Endodermal cell (in vitro differentiated cells): ENCODE data around the gene DTNBP1. TPM values are rescaled to one million over a fixed set of nuclear protein-coding genes. Genes with fewer than 3 reads are reported as not detected.

Experiments used
- DNase-seq: peaks from one replicate; pipeline ENCODE4 v3.0.0-alpha.2; 2017
- H3K27ac ChIP-seq: 2 replicates; pipeline ENCODE4 v1.5.1; 2013; ENCODE audit warnings: mild to moderate bottlenecking, low read depth, low read length, moderate library complexity
- H3K27me3 ChIP-seq: 2 replicates; pipeline ENCODE4 v1.6.1; 2013; ENCODE audit warnings: mild to moderate bottlenecking, low read length, moderate library complexity; ENCODE audit not compliant: insufficient read depth, control insufficient read depth, poor library complexity, severe bottlenecking
- H3K36me3 ChIP-seq: 2 replicates; pipeline ENCODE4 v1.7.0; 2013; ENCODE audit warnings: mild to moderate bottlenecking, low read length, moderate library complexity; ENCODE audit not compliant: control insufficient read depth, insufficient read depth
- H3K4me1 ChIP-seq: one replicate; pipeline ENCODE4 v1.7.0; 2013; ENCODE audit warnings: low read length; ENCODE audit not compliant: control insufficient read depth, insufficient read depth
- H3K4me3 ChIP-seq: 2 replicates; pipeline ENCODE4 v1.5.1; 2013; ENCODE audit warnings: mild to moderate bottlenecking, low read length, moderate library complexity
- H3K9ac ChIP-seq: 2 replicates; pipeline ENCODE4 v1.6.1; 2013; ENCODE audit warnings: mild to moderate bottlenecking, low read length, moderate library complexity; ENCODE audit not compliant: poor library complexity, severe bottlenecking; ENCODE audit errors: extremely low read depth
- H3K9me3 ChIP-seq: 2 replicates; pipeline ENCODE4 v1.6.1; 2013; ENCODE audit warnings: mild to moderate bottlenecking, low read length, moderate library complexity; ENCODE audit not compliant: control insufficient read depth
- H3K27ac Mint-ChIP-seq: 2 replicates; pipeline ENCODE4 v1.8.0; 2020; ENCODE audit warnings: mixed read lengths
- H3K27me3 Mint-ChIP-seq: 2 replicates; pipeline ENCODE4 v1.8.0; 2021; ENCODE audit warnings: mild to moderate bottlenecking, mixed read lengths; ENCODE audit not compliant: insufficient read depth
- H3K36me3 Mint-ChIP-seq: 2 replicates; pipeline ENCODE4 v1.8.0; 2020; ENCODE audit warnings: low read depth, mixed read lengths
- H3K4me1 Mint-ChIP-seq: 2 replicates; pipeline ENCODE4 v1.8.0; 2020; ENCODE audit warnings: mixed read lengths
- H3K4me3 Mint-ChIP-seq: 2 replicates; pipeline ENCODE4 v1.8.0; 2020; ENCODE audit warnings: mild to moderate bottlenecking, moderate library complexity, mixed read lengths
- H3K9me3 Mint-ChIP-seq: 2 replicates; pipeline ENCODE4 v1.8.0; 2020; ENCODE audit warnings: mild to moderate bottlenecking, mixed read lengths
- WGBS, 2 experiments: methylation state at CpG; one replicate each; pipeline versions ENCODE4 v1.1.5 to v1.1.7; 2013; ENCODE audit warnings: missing lambda C conversion rate in 2 of 2, mixed read lengths in 1 of 2; ENCODE audit not compliant: insufficient coverage in 1 of 2, insufficient read length in 1 of 2; 5-methylcytosine and 5-hydroxymethylcytosine counted together
- total RNA-seq, 2 donors: library from RNA; stranded (reverse); fragmentation: NEBNext Ultra II Directional in 1 of 2; extraction: Animal tissue kit (Norgen Biotek cat#: 25700) in 1 of 2; gene quantifications; 2 replicates in 1 of 2; 3 replicates in 1 of 2; pipeline ENCODE4 v1.2.1, GENCODE V29; 2021
- TF ChIP-seq, protein P1 (sequence below): fragments of 200-600 bp; sonication (generic); conservative IDR thresholded peaks from 2 replicates; pipeline ENCODE4 v1.5.0; 2021; ENCODE audit warnings: antibody characterized with exemption, mild to moderate bottlenecking

The DTNBP1 gene
- total RNA-seq, 2 donors from 2014 or later, result 14.1 to 31.4 TPM

DNA sequence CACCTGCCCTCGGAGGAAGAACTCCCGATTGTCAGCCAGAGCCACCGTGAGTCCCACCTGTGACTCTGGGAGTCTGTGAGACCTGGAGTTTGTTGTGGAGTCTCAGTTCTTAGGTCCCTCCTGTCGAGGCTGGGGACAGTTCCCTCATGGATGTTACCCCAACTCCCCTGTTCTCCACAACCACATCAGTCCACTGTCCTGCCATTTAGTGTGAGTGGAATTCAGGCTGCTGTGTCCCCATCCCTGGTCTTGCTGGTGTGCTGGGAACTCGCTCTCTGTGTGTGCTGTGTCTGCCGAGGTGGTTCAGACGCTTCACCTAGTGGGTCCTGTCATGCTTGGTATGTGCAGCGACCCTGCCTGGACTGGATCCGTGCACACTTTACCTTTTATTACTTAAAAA lies 163.2 kb downstream of the DTNBP1 start:
- WGBS, 2 experiments, result 91 to 95% methylated on average over 3 to 9 of the region's 9 CpGs
- Histone ChIP-seq H3K9ac (no peak overlapping the region), H3K9me3 (no peaks in the 10 kb centered on the region), H3K27me3 (no peaks in the 10 kb centered on the region), H3K36me3 (peaks cover 82% of the 10 kb centered on the region), H3K4me1 (no peaks in the 10 kb centered on the region), H3K4me3 (no peak overlapping the region), H3K27ac (no peak overlapping the region)
- H3K9me3 Mint-ChIP-seq, result no peaks in the 10 kb centered on the region
- TF ChIP-seq, protein P1, sequence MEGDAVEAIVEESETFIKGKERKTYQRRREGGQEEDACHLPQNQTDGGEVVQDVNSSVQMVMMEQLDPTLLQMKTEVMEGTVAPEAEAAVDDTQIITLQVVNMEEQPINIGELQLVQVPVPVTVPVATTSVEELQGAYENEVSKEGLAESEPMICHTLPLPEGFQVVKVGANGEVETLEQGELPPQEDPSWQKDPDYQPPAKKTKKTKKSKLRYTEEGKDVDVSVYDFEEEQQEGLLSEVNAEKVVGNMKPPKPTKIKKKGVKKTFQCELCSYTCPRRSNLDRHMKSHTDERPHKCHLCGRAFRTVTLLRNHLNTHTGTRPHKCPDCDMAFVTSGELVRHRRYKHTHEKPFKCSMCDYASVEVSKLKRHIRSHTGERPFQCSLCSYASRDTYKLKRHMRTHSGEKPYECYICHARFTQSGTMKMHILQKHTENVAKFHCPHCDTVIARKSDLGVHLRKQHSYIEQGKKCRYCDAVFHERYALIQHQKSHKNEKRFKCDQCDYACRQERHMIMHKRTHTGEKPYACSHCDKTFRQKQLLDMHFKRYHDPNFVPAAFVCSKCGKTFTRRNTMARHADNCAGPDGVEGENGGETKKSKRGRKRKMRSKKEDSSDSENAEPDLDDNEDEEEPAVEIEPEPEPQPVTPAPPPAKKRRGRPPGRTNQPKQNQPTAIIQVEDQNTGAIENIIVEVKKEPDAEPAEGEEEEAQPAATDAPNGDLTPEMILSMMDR, result no peak
- peaks cover 90% of the 10 kb centered on the region for H3K36me3 Mint-ChIP-seq
- H3K27me3 Mint-ChIP-seq, result no peaks in the 10 kb centered on the region
- no peak for DNase-seq
- no peaks in the 10 kb centered on the region for H3K4me1 Mint-ChIP-seq
- no peak overlapping the region for H3K27ac Mint-ChIP-seq
- H3K4me3 Mint-ChIP-seq, result no peak overlapping the region

DNA sequence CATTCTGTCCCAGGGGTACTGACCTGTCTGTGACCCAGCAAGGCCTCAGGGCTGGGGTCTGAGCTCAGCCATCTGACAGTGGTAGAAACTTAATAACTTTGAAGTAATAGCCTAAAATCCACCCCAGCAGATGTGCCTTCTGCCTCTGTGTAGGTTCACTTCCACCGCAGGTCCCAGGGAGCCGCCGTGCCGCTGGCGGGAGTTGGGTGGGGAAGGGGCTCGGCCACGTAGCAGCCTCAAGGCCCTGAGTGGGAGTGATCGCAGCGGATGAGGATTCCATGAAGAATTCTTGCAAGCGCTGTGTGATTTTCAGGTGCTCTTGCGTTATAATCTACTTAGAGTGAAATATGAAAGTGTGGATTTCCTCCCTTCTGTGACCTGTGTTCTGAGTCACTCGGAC lies 163.7 kb downstream of the DTNBP1 start:
- Mint-ChIP-seq H3K4me1 (peaks cover under 1% of the 10 kb centered on the region), H3K4me3 (no peak overlapping the region), H3K27me3 (no peaks in the 10 kb centered on the region), H3K36me3 (peaks cover 88% of the 10 kb centered on the region), H3K27ac (no peak overlapping the region), H3K9me3 (no peaks in the 10 kb centered on the region)
- peak overlapping the region; percentile 3 for H3K27ac ChIP-seq
- no peaks in the 10 kb centered on the region for H3K4me1 ChIP-seq
- 95 to 97% methylated on average over 11 to 12 of the region's 12 CpGs for WGBS, 2 experiments
- no peak overlapping the region for H3K9ac ChIP-seq
- TF ChIP-seq, protein P1, result no peak
- H3K4me3 ChIP-seq, result no peak overlapping the region
- no peaks in the 10 kb centered on the region for H3K27me3 ChIP-seq
- H3K36me3 ChIP-seq, result peaks cover 79% of the 10 kb centered on the region
- no peak for DNase-seq
- H3K9me3 ChIP-seq, result no peaks in the 10 kb centered on the region

DNA sequence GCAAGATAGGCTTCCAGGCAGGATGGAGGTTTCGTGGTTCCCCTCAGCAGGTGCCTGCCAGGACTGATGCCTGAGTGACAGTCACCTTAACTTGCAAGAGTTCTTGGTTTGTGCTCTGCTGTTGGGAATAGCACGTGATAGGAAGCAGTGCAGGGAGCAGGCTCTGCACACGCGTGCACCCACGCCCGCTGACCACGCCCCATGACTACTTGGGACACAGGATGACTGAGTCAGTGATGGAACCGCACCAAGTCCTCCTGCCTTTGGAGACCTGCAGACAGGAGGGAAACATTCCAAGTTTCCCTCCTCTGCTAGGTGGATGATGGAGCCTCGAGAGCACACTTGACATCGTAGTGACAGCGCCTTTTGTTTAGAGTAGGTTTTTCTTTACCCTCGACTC lies 164.2 kb downstream of the DTNBP1 start:
- H3K27me3 ChIP-seq, result no peaks in the 10 kb centered on the region

More for the DNA sequence above, 164.2 kb downstream of the DTNBP1 start:
- H3K4me1 Mint-ChIP-seq, result peaks cover 6% of the 10 kb centered on the region
- no peak overlapping the region for H3K27ac Mint-ChIP-seq
- H3K9me3 Mint-ChIP-seq, result no peaks in the 10 kb centered on the region
- H3K4me3 Mint-ChIP-seq, result no peak overlapping the region
- Histone ChIP-seq H3K4me1 (no peaks in the 10 kb centered on the region), H3K4me3 (no peak overlapping the region), H3K36me3 (peaks cover 74% of the 10 kb centered on the region), H3K9me3 (no peaks in the 10 kb centered on the region), H3K9ac (no peak overlapping the region), H3K27ac (peak overlapping the region; percentile 3)
- H3K36me3 Mint-ChIP-seq, result peaks cover 83% of the 10 kb centered on the region
- 94 to 97% methylated on average over 9 to 12 of the region's 12 CpGs for WGBS, 2 experiments
- DNase-seq, result no peak
- no peaks in the 10 kb centered on the region for H3K27me3 Mint-ChIP-seq
- TF ChIP-seq, protein P1, result no peak
